ENCODE measurements around the gene MLANA. TPM values are rescaled to one million over a fixed set of nuclear protein-coding genes. Genes with fewer than 3 reads are reported as not detected.

The MLANA gene
- total RNA-seq: not detected

DNA sequence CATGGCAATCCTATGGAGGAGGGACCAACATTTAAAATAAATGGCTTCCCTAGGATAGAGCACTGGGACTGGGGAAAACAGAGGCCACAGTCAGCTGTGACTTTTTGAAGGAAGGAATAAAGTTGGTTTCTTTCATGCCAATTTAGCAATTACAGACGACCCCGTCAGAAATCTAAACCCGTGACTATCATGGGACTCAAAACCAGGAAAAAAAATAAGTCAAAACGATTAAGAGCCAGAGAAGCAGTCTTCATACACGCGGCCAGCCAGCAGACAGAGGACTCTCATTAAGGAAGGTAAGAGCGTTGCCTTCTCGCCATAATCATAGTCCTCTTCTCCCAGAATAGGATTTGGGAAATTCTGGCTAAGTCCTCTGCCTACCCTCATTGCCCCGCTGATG, at the start of gene MLANA:
Gene MLANA, plus strand, starts transcription at position 249 of the 400 bp plus-strand sequence. CDS start 1,586 bp downstream, outside the sequence.
- no peaks in the 10 kb centered on the region for H3K36me3 Mint-ChIP-seq
- no peaks in the 10 kb centered on the region for H3K9me3 Mint-ChIP-seq (ENCODE audit: low read depth)
- H3K27ac Mint-ChIP-seq: no peak within 1 kb of the TSS
- CTCF ChIA-PET: no interaction called here
- no peak for ATAC-seq
- H3K4me1 Mint-ChIP-seq: peaks cover 6% of the 10 kb centered on the region
- no peak within 1 kb of the TSS for H3K4me3 Mint-ChIP-seq
- peaks cover 8% of the 10 kb centered on the region for H3K27me3 Mint-ChIP-seq
- no peak for DNase-seq

- Mint-ChIP-seq H3K4me3 (peak overlapping the region; percentile 45), H3K4me1 (peaks cover 79% of the 10 kb centered on the region), H3K36me3 (peaks cover 27% of the 10 kb centered on the region), H3K9me3 (ENCODE audit: low read depth) (no peaks in the 10 kb centered on the region), H3K27me3 (no peaks in the 10 kb centered on the region), H3K27ac (peak overlapping the region; percentile 85)
- DNase-seq: peak; percentile 79
- CTCF ChIA-PET: interaction anchor here (0.7 to 7.2 kb wide), 8 partner anchors 10 to 213 kb away, joined by 3 to 71 read pairs (median 3); partner anchors contain the start of gene ERMP1
- ATAC-seq: peak; percentile 50
These were observed 48.7 kb upstream of the MLANA start for GRCh38 chr9:5841771-5842573.

DNA sequence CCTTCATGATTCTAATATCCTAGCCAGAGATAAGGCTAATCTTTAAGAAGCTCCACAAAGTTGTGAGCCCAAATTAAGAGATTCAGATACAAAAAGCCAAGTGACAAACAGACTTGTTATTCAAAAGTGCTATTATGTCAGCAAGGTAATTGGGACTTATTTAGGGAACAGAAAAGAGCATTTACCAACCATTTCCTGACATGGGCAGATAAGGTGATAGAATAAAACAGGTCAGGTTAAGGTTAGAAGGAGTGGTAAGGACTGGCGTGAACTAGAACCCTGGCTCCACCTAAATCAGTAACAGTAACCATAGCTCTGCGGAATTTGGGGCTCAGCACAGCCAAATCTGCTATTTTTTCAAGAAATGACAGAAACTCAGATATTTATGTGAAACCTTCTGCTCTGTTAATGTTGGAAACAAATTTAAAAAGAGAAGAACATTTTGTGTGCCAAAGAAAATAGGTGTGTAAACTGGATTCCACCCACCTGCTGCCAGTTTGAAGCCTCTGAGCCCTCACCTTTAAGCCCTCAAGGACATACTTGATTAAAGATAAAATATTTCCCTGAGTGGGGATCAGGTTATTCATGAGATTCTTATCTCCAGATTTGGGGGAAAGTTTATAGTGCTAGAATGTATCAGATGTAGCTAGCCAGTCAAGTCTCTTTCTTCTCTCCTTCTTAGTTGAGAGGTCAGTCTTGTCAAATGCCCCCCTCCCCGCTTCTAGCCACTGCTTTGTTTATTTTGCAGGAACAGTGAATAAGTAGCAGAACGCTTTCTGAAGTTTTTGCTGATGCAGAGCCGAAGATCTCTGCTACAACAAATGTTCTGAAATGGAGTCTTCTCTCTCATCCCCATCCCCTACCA, 47.5 kb upstream of the MLANA start:
- Mint-ChIP-seq H3K4me3 (no peak overlapping the region), H3K36me3 (peaks cover 30% of the 10 kb centered on the region)
- CTCF ChIA-PET: interaction anchor here (0.7 to 7.2 kb wide), 7 partner anchors 9 to 164 kb away, joined by 3 to 71 read pairs (median 3); partner anchors contain the start of gene ERMP1

GRCh38 chr9:5843794-5844471, 46.8 kb upstream of the MLANA start:
- ATAC-seq (peak; percentile 31), DNase-seq (no peak)
- CTCF ChIA-PET: interaction anchor here (1.2 to 7.2 kb wide), 4 partner anchors 8 to 42 kb away, joined by 3 to 71 read pairs (median 10); partner anchors contain the start of gene ERMP1
- Mint-ChIP-seq H3K36me3 (peaks cover 34% of the 10 kb centered on the region), H3K4me3 (peak overlapping the region; percentile 43), H3K4me1 (peaks cover 89% of the 10 kb centered on the region), H3K9me3 (ENCODE audit: low read depth) (no peaks in the 10 kb centered on the region), H3K27me3 (no peaks in the 10 kb centered on the region), H3K27ac (peak overlapping the region; percentile 91)

More for the DNA sequence above, 47.5 kb upstream of the MLANA start:
- DNase-seq (no peak), ATAC-seq (no peak)
- H3K4me1 Mint-ChIP-seq: peaks cover 85% of the 10 kb centered on the region
- H3K27me3 Mint-ChIP-seq: no peaks in the 10 kb centered on the region
- H3K27ac Mint-ChIP-seq: peak overlapping the region; percentile 91
- no peaks in the 10 kb centered on the region for H3K9me3 Mint-ChIP-seq (ENCODE audit: low read depth)

DNA sequence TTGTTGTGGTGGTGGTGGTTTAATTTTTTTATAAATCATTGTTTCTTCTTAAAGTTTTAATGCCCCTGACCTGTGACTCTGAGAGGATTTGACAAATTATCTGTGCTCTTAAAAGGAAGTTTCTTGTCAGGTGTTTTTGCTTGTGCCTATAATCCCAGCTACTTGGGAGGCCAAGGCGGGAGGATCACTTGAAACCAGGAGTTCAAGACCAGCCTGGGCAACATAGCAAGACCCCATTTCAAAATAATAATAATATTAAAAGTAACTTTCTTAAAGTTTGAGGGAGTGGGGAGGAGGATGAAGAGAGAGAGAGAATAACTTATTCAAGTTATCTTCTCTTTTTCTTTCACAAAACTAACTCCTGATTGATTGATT, 45.5 kb upstream of the MLANA start:
- H3K36me3 Mint-ChIP-seq: peaks cover 41% of the 10 kb centered on the region

GRCh38 chr9:5846096-5846495, 44.6 kb upstream of the MLANA start:
- CTCF ChIA-PET: interaction anchor here (7.2 kb wide), 1 partner anchor 14 kb away, joined by 71 read pairs; the partner anchor contains the start of gene ERMP1
- H3K27me3 Mint-ChIP-seq: no peaks in the 10 kb centered on the region
- ATAC-seq (no peak), DNase-seq (no peak)
- H3K4me1 Mint-ChIP-seq: peaks cover 88% of the 10 kb centered on the region
- peaks cover 41% of the 10 kb centered on the region for H3K36me3 Mint-ChIP-seq
- H3K4me3 Mint-ChIP-seq: no peak overlapping the region
- no peaks in the 10 kb centered on the region for H3K9me3 Mint-ChIP-seq (ENCODE audit: low read depth)
- H3K27ac Mint-ChIP-seq: peak overlapping the region; percentile 75

More for the DNA sequence above, 45.5 kb upstream of the MLANA start:
- no peak for ATAC-seq
- no peak for DNase-seq
- CTCF ChIA-PET: interaction anchor here (1.3 to 7.2 kb wide), 3 partner anchors 13 to 41 kb away, joined by 3 to 71 read pairs (median 5); partner anchors contain the start of gene ERMP1
- peak overlapping the region; percentile 43 for H3K4me3 Mint-ChIP-seq
- H3K27ac Mint-ChIP-seq: peak overlapping the region; percentile 91
- no peaks in the 10 kb centered on the region for H3K9me3 Mint-ChIP-seq (ENCODE audit: low read depth)
- no peaks in the 10 kb centered on the region for H3K27me3 Mint-ChIP-seq
- H3K4me1 Mint-ChIP-seq: peaks cover 89% of the 10 kb centered on the region

- no peaks in the 10 kb centered on the region for H3K27me3 Mint-ChIP-seq
- peaks cover 39% of the 10 kb centered on the region for H3K36me3 Mint-ChIP-seq
- H3K27ac Mint-ChIP-seq: no peak overlapping the region
- no peak overlapping the region for H3K4me3 Mint-ChIP-seq
- ATAC-seq: no peak
- H3K4me1 Mint-ChIP-seq: peaks cover 88% of the 10 kb centered on the region
- H3K9me3 Mint-ChIP-seq (ENCODE audit: low read depth): no peaks in the 10 kb centered on the region
- CTCF ChIA-PET: interaction anchor here (7.2 kb wide), 1 partner anchor 14 kb away, joined by 71 read pairs; the partner anchor contains the start of gene ERMP1
- no peak for DNase-seq
These were observed 44.2 kb upstream of the MLANA start for GRCh38 chr9:5846501-5846921.

DNA sequence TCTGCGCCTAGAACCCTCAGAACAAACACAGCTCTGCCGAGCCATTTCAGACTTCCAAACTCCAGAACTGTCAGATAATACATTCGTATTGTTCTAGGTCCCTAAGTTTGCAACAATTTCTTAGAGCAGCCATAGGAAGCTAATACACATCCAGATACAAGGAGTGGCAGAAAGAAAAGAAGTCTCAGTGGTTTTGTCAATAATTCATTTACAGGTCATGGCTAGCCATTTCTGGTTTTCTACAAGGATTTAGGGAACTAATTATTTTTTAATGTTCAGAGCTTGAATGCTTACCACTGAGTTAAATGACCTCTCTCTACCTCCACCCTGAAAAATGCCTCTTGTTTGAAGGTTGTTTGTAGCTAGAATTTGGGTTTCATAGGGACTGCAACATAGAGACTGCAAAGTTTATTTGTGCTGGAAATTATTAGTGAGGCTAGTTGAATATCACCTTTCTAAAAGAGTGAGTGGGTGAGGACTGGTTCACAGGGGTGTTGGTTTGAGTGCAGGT, 42.3 kb upstream of the MLANA start:
- peak overlapping the region; percentile 41 for H3K27ac Mint-ChIP-seq
- peaks cover 29% of the 10 kb centered on the region for H3K36me3 Mint-ChIP-seq
- peaks cover 89% of the 10 kb centered on the region for H3K4me1 Mint-ChIP-seq
- H3K4me3 Mint-ChIP-seq: no peak overlapping the region
- ATAC-seq (no peak), DNase-seq (no peak)
- CTCF ChIA-PET: interaction anchor here (1.0 to 2.0 kb wide), 2 partner anchors 15 to 38 kb away, joined by 5 to 19 read pairs; partner anchors contain the start of gene ERMP1
- H3K27me3 Mint-ChIP-seq: no peaks in the 10 kb centered on the region
- H3K9me3 Mint-ChIP-seq (ENCODE audit: low read depth): no peaks in the 10 kb centered on the region

DNA sequence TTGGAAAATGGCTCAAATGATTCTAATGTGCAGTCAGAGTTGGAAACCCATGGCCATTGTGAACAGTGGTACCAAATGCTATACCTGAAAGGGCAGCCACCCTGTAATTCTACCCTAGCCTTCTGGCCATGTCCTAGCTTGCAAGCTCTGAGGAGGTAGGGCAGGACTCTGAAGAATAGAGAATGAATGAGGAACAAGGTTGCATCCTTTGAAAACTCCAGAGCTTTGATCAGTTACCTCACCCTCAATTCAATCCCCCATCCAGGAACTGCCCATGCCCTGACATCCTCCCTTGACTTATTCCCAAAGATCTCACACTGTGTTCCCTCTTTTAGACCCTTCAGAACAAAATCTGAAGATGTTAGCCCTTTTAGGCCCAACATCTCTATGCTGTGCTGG, 40.0 kb upstream of the MLANA start:
- peak overlapping the region; percentile 23 for H3K4me3 Mint-ChIP-seq
- DNase-seq (no peak), ATAC-seq (no peak)
- peaks cover 26% of the 10 kb centered on the region for H3K36me3 Mint-ChIP-seq
- no peaks in the 10 kb centered on the region for H3K27me3 Mint-ChIP-seq
- H3K27ac Mint-ChIP-seq: peak overlapping the region; percentile 84
- CTCF ChIA-PET: interaction anchor here (1.3 to 5.9 kb wide), 6 partner anchors 8 to 38 kb away, joined by 3 to 34 read pairs (median 8); partner anchors contain the start of gene ERMP1
- peaks cover 78% of the 10 kb centered on the region for H3K4me1 Mint-ChIP-seq
- H3K9me3 Mint-ChIP-seq (ENCODE audit: low read depth): no peaks in the 10 kb centered on the region

- H3K4me1 Mint-ChIP-seq: peaks cover 71% of the 10 kb centered on the region
- peaks cover 23% of the 10 kb centered on the region for H3K36me3 Mint-ChIP-seq
- CTCF ChIA-PET: interaction anchor here (0.9 to 5.9 kb wide), 8 partner anchors 9 to 98 kb away, joined by 3 to 34 read pairs (median 5); partner anchors contain the start of gene ERMP1
- H3K27me3 Mint-ChIP-seq: no peaks in the 10 kb centered on the region
- no peaks in the 10 kb centered on the region for H3K9me3 Mint-ChIP-seq (ENCODE audit: low read depth)
- H3K4me3 Mint-ChIP-seq: peak overlapping the region; percentile 23
- ATAC-seq (peak; percentile 99), DNase-seq (peak; percentile 81)
- H3K27ac Mint-ChIP-seq: peak overlapping the region; percentile 84
These were observed 39.2 kb upstream of the MLANA start for GRCh38 chr9:5851445-5851844.

DNA sequence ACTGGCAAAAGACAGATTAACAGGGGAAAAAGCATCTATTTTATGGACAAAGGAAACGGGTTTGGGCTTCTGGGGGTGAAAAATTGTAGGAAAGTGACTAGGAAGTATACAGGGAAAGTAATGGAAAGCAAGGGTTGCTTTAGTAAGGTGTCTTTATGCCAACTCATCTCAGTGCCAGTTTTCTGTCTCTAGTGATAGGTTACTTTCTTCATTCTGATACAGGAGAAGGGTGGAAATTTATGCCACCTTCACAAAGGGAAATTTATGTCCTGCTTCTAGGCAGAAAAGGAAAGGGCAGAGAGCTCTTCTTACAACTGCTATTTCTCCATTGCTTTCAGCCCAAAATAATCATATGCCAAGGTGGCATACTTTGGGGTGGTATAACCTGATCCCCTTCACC, 37.7 kb upstream of the MLANA start:
- peak overlapping the region; percentile 58 for H3K27ac Mint-ChIP-seq
- CTCF ChIA-PET: interaction anchor here (0.7 to 5.9 kb wide), 6 partner anchors 10 to 41 kb away, joined by 3 to 34 read pairs (median 10); partner anchors contain the start of gene ERMP1
- peaks cover 65% of the 10 kb centered on the region for H3K4me1 Mint-ChIP-seq
- DNase-seq (no peak), ATAC-seq (no peak)
- H3K27me3 Mint-ChIP-seq: no peaks in the 10 kb centered on the region
- H3K9me3 Mint-ChIP-seq (ENCODE audit: low read depth): no peaks in the 10 kb centered on the region
- H3K4me3 Mint-ChIP-seq: no peak overlapping the region
- H3K36me3 Mint-ChIP-seq: peaks cover 21% of the 10 kb centered on the region

- Mint-ChIP-seq H3K36me3 (peaks cover 17% of the 10 kb centered on the region), H3K27me3 (no peaks in the 10 kb centered on the region), H3K4me1 (peaks cover 61% of the 10 kb centered on the region), H3K4me3 (no peak overlapping the region), H3K9me3 (ENCODE audit: low read depth) (no peaks in the 10 kb centered on the region), H3K27ac (peak overlapping the region; percentile 58)
- ATAC-seq (no peak), DNase-seq (no peak)
- CTCF ChIA-PET: interaction anchor here (0.7 to 5.9 kb wide), 5 partner anchors 10 to 33 kb away, joined by 3 to 34 read pairs (median 9); partner anchors contain the start of gene ERMP1
These were observed 37.1 kb upstream of the MLANA start for GRCh38 chr9:5853617-5854016.

Data from activated CD8-positive, alpha-beta memory T cell treated with anti-CD3 and anti-CD28 coated beads, Interleukin-2, amount 10 ng/mL, durations not matched to agents 7 days and 5 days (primary cell).